ENCODE data around the gene CLIC5.
"Not testable (repeated sequence)": the region's sequence is repeated elsewhere in the genome, so short reads cannot be mapped to it uniquely, and the experiment has no call there.

CLIC5 gene

GRCh38 chr6:45959534-45960145, 56.0 kb downstream of the CLIC5 start:
- no peak for DNase-seq

DNA sequence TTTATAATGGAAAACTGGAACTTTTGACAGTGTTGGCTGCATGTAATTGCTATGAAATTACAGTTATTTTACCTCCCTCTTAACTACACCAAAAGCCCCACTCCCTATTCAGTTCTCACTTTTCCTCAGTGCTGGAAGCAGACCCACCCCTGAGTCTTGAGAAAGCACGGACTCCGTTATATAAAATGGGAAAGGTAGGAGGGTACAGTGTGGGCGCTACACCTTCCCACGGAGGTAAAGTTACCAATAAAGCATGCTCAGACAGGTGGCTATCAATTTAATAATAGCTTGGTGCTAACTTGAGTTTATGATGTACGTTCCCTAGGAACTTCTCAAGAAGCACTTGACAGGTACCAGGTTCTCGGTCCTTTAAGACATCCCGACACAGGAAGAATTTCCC, 59.0 kb downstream of the CLIC5 start:
- DNase-seq, result no peak

DNA sequence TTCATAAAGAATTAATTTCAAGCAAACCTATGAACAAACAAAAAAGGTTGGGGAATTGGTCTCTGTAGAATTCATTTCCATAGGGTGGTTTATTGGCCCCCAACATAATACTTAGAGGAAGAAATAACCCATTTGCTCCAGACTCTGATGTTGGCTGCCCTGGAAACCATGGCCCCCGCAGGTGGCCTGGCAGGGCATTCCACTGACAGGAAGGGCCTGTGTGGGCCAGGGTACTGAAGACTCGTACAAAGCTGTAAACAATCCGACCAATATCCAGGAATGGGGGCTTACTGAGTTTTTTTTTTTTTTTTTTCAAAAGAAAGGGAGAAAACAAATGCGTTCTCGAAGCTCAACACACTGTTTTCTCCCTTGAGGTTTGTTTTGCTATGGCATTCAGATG, 59.5 kb downstream of the CLIC5 start:
- DNase-seq, result no peak

DNA sequence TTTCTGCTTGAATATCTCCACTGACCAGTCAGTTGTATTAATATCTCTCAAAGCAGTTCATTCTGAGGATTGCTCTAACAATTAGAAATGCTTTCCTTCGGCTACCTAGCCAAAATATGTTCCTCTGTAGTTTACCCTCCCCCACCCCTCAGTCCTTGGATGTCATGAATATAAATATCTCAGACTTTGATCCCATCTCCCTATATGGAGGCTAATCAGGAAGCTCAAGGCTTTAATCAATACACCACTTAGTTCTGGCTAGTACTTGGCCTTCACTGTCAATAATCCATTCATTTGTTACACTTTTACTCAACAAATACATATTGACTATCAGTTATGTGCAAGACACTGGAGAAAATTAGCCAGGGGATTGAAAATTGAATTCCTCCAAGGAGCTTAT, 60.1 kb downstream of the CLIC5 start:
- DNase-seq, result no peak

- no peak for DNase-seq
Measured at GRCh38 chr6:45952546-45952945, 63.1 kb downstream of the CLIC5 start.

- DNase-seq, result no peak
Measured at GRCh38 chr6:45952168-45952529, 63.5 kb downstream of the CLIC5 start.

DNA sequence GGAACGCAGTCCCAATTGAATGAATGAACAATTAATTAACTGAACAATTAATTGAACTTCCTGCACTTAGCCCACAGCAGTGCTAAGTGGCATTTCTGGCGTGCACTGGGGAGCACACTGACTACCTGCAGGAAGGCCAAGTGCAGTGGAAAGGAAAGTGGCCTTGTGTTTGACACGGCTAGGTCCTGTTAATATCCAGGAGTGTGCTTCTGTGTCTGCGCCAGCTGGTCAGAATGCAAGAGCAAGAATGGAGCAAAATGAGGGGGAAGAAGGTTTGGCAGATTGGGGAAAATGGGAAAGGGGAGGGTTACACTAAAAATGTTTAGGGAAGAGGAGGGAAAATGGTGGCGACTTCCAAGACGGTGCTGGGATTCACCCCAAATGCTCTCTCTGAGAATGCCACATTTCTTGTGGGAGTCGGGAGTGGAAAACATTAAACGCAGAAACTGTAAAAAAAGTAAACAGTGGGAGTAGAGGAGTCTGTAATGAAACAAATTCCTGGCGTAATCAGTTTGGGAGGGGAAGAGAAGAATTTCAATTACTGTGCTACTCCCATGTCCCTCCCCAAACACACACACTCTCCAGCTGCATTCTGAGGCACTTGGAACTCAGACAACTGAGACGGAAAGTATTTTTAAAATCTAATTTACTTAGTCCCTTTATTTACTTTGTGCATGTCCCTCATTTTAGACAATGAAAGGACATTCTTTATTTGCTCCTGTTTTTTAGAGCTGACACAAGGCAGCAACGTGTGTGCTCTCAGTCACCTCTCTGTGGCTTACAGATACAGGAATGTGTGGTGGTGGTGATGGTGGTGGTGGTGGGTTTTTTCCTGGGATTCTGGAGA, 64.1 kb downstream of the CLIC5 start:
- no peak for DNase-seq

GRCh38 chr6:45949256-45949655, 66.4 kb downstream of the CLIC5 start:
- no peak for DNase-seq

GRCh38 chr6:45947807-45948206, 67.9 kb downstream of the CLIC5 start:
- no peak for DNase-seq

DNA sequence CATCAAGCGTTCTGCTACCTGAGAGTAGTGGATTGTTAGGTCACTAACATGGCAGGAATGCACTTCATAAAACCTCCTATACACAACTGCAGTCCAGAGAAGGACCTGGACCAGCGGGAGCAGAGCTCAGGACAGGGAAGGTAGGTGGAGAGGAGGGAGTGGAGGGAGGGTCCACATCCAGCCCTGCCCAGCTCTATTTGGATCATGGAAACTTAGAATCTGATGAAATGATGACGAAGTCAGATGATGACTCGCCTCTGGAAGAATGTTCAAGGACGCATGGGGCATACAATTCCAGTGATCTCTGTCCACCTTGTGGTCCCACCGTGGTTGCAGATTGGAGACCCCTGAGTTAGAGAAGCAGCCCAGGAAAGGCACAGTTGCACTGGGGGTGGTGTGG, 68.8 kb downstream of the CLIC5 start:
- DNase-seq, result no peak

GRCh38 chr6:45946352-45946751, 69.3 kb downstream of the CLIC5 start:
- DNase-seq, result no peak

DNA sequence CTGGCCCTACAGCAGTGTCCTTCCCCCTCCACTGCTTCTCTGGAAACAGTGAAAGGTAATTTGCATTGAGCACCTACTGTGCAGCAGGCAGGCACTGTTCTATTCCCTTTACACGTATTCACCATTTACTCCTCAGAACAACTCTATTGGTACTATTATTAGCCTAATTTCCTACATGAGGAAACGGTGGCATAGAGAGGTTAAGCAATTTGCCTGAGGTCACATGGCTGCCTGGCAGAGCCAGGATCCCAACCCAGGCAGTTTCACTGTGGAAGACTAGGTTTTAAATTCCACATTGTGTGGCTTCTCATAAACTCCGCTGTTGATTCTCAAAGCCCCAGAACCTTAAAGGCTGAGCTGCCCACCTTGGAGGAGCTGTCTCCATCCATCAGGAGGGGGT, 72.7 kb downstream of the CLIC5 start:
- DNase-seq, result no peak

GRCh38 chr6:45933855-45934254, 81.8 kb downstream of the CLIC5 start:
- no peak for DNase-seq

DNA sequence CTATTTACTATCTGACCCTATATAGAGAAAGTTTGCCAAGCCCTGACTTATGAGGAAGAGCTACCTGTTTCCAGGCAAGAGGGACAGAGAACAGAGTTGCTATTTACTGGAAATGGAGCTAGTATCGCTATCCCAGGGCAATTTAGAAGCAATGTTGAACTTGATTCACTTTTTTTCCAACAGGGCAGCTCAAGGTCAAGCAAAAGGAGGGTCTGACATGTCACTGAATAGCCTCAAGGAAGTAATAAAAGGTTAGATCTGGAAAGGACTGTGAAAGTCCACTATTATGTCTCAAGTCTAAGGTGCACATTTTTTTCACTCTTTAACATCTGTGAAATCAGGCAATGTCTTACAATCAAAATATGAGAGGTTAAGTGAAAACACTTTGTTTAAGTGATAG, 84.4 kb downstream of the CLIC5 start:
- no peak for DNase-seq

GRCh38 chr6:45930420-45931040, 85.1 kb downstream of the CLIC5 start:
- peak; percentile 66 to 70 for DNase-seq

DNA sequence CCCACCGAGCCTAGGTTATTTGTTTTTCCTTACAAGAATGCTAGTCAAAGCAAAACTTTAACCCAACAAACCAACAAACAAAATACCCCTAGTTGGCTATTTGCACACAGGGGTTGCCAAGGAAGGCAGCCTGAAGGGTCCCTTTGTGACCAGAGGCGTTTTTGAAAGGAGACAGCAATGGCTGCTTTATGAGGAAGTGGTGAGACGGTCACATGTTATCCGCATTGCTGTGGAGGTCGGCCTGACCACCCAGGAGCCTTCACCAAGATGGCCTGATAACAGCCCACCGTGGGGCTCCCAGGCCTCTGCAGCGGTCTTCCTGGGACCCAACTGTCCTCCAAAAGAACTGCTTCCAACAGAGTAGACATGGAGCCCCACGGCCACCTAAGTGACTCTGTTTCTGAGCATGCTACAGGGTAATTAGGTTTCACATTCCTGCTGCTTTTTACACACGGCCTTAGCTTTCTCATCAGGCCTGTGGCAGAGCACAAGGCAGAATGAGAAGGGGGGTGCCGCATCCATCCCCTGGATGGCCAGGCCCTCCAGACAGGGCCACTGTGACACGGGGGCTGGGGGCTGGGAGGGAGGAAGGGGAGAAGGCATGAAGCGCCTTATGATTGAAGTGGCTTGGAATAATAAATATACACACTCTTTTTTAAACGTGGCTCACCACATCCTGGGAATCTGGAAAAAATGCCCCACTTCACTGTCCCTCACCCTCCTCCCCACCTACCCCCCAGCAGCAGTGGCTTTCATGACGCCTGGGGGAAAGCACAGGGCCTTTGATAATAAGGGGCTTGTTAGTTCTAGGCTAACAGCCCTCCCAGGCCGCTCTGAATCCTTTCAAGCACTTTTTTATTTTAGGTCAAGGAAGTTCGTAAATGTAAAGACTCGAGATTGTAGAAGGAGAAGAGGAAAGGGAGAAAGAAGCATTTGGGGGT, 86.0 kb downstream of the CLIC5 start:
- DNase-seq, result no peak

- DNase-seq, result no peak
Measured at GRCh38 chr6:45928721-45929305, 86.8 kb downstream of the CLIC5 start.

DNA sequence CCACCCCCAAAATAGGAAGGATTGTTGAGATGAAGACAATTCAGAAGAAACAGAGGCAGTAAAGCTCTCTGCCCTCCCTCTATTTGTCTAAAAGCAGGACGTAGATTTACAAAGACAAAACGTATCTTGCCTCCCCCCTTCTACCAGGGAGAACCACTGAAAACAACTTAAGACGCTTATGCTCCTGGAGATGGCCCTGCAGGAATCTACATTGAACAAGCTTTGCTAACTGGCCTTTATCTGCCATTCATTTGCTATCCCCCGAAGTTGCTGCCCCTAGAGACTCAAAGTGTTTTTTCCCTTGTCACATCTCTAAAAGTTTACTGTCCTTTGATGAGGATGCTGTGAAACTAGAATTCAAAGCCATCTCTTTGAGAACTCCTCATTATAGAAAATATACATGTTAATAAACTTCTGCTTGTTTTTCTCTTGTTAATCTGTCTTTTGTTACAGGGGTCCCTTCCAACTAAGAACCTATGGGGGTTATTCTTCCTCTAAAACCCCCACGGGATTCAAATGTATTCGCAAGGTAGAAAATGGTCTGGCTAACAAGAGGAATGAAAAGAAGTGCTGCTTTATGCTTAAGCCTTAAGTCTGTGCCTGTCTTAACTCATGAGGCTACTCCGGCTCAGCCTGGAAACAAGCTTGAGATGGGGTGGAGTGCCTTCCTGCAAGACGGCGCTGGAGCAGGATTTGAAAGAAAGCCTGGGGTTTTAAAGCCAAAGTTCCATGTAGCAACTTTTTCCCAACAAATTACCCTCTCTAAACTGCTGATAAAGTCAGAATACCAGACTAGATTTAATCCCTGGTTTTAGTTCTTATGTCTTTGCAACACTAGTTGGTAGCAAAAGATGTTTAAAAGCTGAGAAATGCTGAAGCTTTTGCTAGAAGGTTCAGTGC, 88.0 kb downstream of the CLIC5 start:
- no peak for DNase-seq

GRCh38 chr6:45926423-45926822, 89.2 kb downstream of the CLIC5 start:
- DNase-seq, result not testable (repeated sequence)

- no peak for DNase-seq
Measured at GRCh38 chr6:45924763-45925342, 90.8 kb downstream of the CLIC5 start.

GRCh38 chr6:45923831-45924391, 91.7 kb downstream of the CLIC5 start:
- peak; percentile 59 to 60 for DNase-seq
